Measurements from ENCODE around the gene SVBP. TPM values are rescaled to one million over a fixed set of nuclear protein-coding genes. Genes with fewer than 3 reads are reported as not detected.

Gene SVBP
- 10 to 100 TPM; 11.6 to 19.7 (median 13.8) TPM for total RNA-seq
- 10 to 100 TPM; 24.7 to 31.7 TPM for polyA plus RNA-seq
- long read RNA-seq, donor 1, transcript SVBP-201 (3 exons, 658 nt) = major isoform, 14 of 14 reads
- long read RNA-seq, donor 1, partial matches to known transcripts = 0 of 14 reads
- long read RNA-seq, donor 1, other reads (novel, unspliced or antisense) = 0 of 14 reads
- long read RNA-seq, donor 2, transcript SVBP-201 (3 exons, 658 nt) = major isoform, 11 of 13 reads
- long read RNA-seq, donor 2, partial matches to known transcripts = 0 of 13 reads
- long read RNA-seq, donor 2, other reads (novel, unspliced or antisense) = 2 of 13 reads
- long read RNA-seq, donor 3, transcript SVBP-201 (3 exons, 658 nt) = major isoform, 5 of 7 reads
- long read RNA-seq, donor 3, partial matches to known transcripts = 0 of 7 reads
- long read RNA-seq, donor 3, other reads (novel, unspliced or antisense) = 1 of 7 reads

- ATAC-seq (peak; percentile 97 to 99 (median 98)), DNase-seq (peak; percentile 92 to 97)
- Histone ChIP-seq H3K27me3 (no peaks in the 10 kb centered on the region), H3K27ac (peak within 1 kb of the TSS; percentile 93 to 100 (median 99)), H3K4me3 (peak within 1 kb of the TSS; percentile 29 to 92 (median 74)), H3K36me3 (peaks cover 0 to 15% (median 0%) of the 10 kb centered on the region in 9 donors), H3K4me1 (peaks cover 0 to 27% (median 23%) of the 10 kb centered on the region in 9 donors), H3K9me3 (no peaks in the 10 kb centered on the region)
- intact Hi-C loops (cut with DNase I) = loop anchor here in 2 of 10 donors (2.0 kb wide), 2 partner anchors 30 to 50 kb away; partner anchors contain the start of genes C1orf50 (in 2 of the 2), P3H1 (in 2 of the 2) and ZNF691 (in 1 of the 2)
- WGBS, 2 donors = 1 to 2% methylated on average over 54 to 66 of the region's 66 CpGs
- peak in 1 of 9 donors; percentile 9 for TF ChIP-seq CTCF (IDR thresholded peaks at IDR 0.05)
Observed at GRCh38 chr1:42816585-42817439, at the start of gene SVBP, which contains the start of gene ERMAP. Gene SVBP (minus strand): TSS chr1:42817397. CDS start chr1:42816544, 853 bp downstream. Gene ERMAP (plus strand): TSS chr1:42817122. CDS start chr1:42830449, 13,327 bp downstream.

DNA sequence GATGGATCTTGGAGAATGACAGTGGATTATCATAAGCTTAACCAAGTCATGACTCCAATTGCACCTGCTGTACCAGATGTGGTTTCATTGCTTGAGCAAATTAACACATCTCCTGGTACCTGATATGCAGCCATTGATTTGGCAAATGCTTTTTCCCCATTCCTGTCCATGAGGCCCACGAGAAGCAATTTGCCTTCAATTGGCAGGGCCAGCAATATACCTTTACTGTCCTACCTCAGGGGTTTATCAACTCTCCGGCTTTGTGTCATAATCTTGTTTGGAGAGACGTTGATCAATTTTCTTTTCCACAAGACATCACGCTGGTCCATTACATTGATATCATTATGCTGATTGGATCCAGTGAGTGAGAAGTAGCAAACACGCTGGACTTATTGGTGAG is 49.4 kb upstream of the SVBP start:
- DNase-seq (no peak), ATAC-seq (no peak)
- H3K27me3 ChIP-seq = peaks cover 0 to 10% (median 3%) of the 10 kb centered on the region in 7 donors
- H3K27ac ChIP-seq = no peak overlapping the region
- H3K4me3 ChIP-seq = no peak overlapping the region
- no peaks in the 10 kb centered on the region for H3K9me3 ChIP-seq
- no peak for TF ChIP-seq CTCF (IDR thresholded peaks at IDR 0.05)
- no peaks in the 10 kb centered on the region for H3K4me1 ChIP-seq
- H3K36me3 ChIP-seq = no peaks in the 10 kb centered on the region
- 80 to 87% methylated on average over 5 of the region's 5 CpGs for WGBS, 2 donors
- intact Hi-C loops (cut with DNase I) = no loop called here

DNA sequence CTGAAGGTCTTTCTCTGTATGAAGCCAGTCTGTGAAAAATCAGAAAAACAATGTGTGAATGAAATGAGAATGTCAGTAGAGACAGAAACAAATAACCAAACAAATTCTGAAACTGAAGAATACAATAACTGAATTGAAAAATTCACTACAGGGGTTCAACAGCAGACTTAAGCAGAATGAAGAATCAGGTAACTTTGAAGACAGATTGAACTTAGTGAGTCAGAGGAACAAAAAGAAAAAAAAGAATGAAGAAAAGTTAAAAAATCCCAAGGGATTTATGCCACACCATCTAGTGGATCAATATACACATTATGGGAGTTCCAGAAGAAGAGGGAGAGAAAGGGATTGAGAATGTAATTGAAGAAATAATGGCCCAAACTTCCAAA is 43.8 kb upstream of the SVBP start:
- Histone ChIP-seq H3K4me3 (no peak overlapping the region), H3K36me3 (no peaks in the 10 kb centered on the region), H3K27ac (no peak overlapping the region), H3K9me3 (peaks cover 0 to 12% (median 0%) of the 10 kb centered on the region in 11 donors), H3K27me3 (peaks cover 0 to 27% (median 3%) of the 10 kb centered on the region in 7 donors), H3K4me1 (no peaks in the 10 kb centered on the region)
- ATAC-seq (no peak), DNase-seq (no peak)
- TF ChIP-seq CTCF (IDR thresholded peaks at IDR 0.05) = no peak
- intact Hi-C loops (cut with DNase I) = no loop called here
